Skin epidermis (tissue), 12 donors: ENCODE results near the gene ISG20.

Experiments
- H3K27ac ChIP-seq, 21 experiments: fragments of 200-600 bp; sonication (generic) in 11 of 21; one replicate each; pipeline ENCODE4 v1.5.0; 2020; ENCODE audit warnings: mild to moderate bottlenecking in 3 of 21, inconsistent platforms in 2 of 21, moderate library complexity in 2 of 21
- H3K4me3 ChIP-seq, 7 experiments: fragments of 200-600 bp; sonication (generic) in 2 of 7; one replicate each; pipeline ENCODE4 v1.5.0; 2020; ENCODE audit warnings: inconsistent platforms in 2 of 7, mild to moderate bottlenecking in 2 of 7, moderate library complexity in 1 of 7

Gene ISG20

GRCh38 chr15:88638626-88639372, at the start of gene ISG20:
TSS of gene ISG20 (plus strand) at chr15:88639016. CDS start at chr15:88639367, 351 bp downstream.
- peak within 1 kb of the TSS; percentile 63 to 98 (median 91) for H3K27ac ChIP-seq
- peak within 1 kb of the TSS; percentile 28 to 53 (median 31) for H3K4me3 ChIP-seq

GRCh38 chr15:88590759-88591158, 48.1 kb upstream of the ISG20 start:
- H3K4me3 ChIP-seq: no peak overlapping the region
- H3K27ac ChIP-seq: no peak overlapping the region

GRCh38 chr15:88591384-88591783, 47.4 kb upstream of the ISG20 start:
- Histone ChIP-seq H3K27ac (no peak overlapping the region), H3K4me3 (no peak overlapping the region)

GRCh38 chr15:88603885-88604284, 34.9 kb upstream of the ISG20 start:
- no peak overlapping the region for H3K4me3 ChIP-seq
- no peak overlapping the region for H3K27ac ChIP-seq

- no peak overlapping the region for H3K4me3 ChIP-seq
- H3K27ac ChIP-seq: no peak overlapping the region
These were observed 34.2 kb upstream of the ISG20 start for GRCh38 chr15:88604381-88605188.

GRCh38 chr15:88605189-88606069, 33.4 kb upstream of the ISG20 start:
- no peak overlapping the region for H3K4me3 ChIP-seq
- no peak overlapping the region for H3K27ac ChIP-seq

- Histone ChIP-seq H3K27ac (no peak overlapping the region), H3K4me3 (no peak overlapping the region)
These were observed 32.6 kb upstream of the ISG20 start for GRCh38 chr15:88606070-88606794.

- Histone ChIP-seq H3K27ac (no peak overlapping the region), H3K4me3 (no peak overlapping the region)
These were observed 30.9 kb upstream of the ISG20 start for GRCh38 chr15:88607951-88608350.

- H3K4me3 ChIP-seq: no peak overlapping the region
- no peak overlapping the region for H3K27ac ChIP-seq
These were observed 30.1 kb upstream of the ISG20 start for GRCh38 chr15:88608607-88609181.

- Histone ChIP-seq H3K4me3 (no peak overlapping the region), H3K27ac (no peak overlapping the region)
These were observed 29.3 kb upstream of the ISG20 start for GRCh38 chr15:88609344-88610090.

GRCh38 chr15:88610701-88611231, 28.1 kb upstream of the ISG20 start:
- H3K4me3 ChIP-seq: no peak overlapping the region
- no peak overlapping the region for H3K27ac ChIP-seq

GRCh38 chr15:88612186-88612796, 26.5 kb upstream of the ISG20 start:
- no peak overlapping the region for H3K27ac ChIP-seq
- no peak overlapping the region for H3K4me3 ChIP-seq

- Histone ChIP-seq H3K27ac (no peak overlapping the region), H3K4me3 (no peak overlapping the region)
These were observed 25.5 kb upstream of the ISG20 start for GRCh38 chr15:88613074-88613944.

- H3K4me3 ChIP-seq: no peak overlapping the region
- no peak overlapping the region for H3K27ac ChIP-seq
These were observed 23.3 kb upstream of the ISG20 start for GRCh38 chr15:88615303-88616107.

- Histone ChIP-seq H3K4me3 (no peak overlapping the region), H3K27ac (no peak overlapping the region)
These were observed 22.6 kb upstream of the ISG20 start for GRCh38 chr15:88616240-88616639.
